Skeletal muscle satellite cell (primary cell): ENCODE results near the gene LRRFIP2. TPM values are rescaled to one million over a fixed set of nuclear protein-coding genes. Genes with fewer than 3 reads are reported as not detected.
"Not testable (repeated sequence)": the region's sequence is repeated elsewhere in the genome, so short reads cannot be mapped to it uniquely, and the experiment has no call there.

Experiments used
- H3K27me3 ChIP-seq: 2 replicates; pipeline ENCODE4 v1.7.0; 2013; ENCODE audit warnings: low read length; ENCODE audit not compliant: control insufficient read depth, insufficient read depth
- H3K36me3 ChIP-seq: 2 replicates; pipeline ENCODE4 v1.7.0; 2013; ENCODE audit warnings: mild to moderate bottlenecking, control low read depth, low read length; ENCODE audit not compliant: insufficient read depth
- H3K4me1 ChIP-seq: 2 replicates; pipeline ENCODE4 v1.7.0; 2013; ENCODE audit warnings: low read length; ENCODE audit not compliant: control insufficient read depth, insufficient read depth
- H3K4me2 ChIP-seq: 2 replicates; pipeline ENCODE4 v1.7.0; 2013; ENCODE audit warnings: mild to moderate bottlenecking, low read length
- H3K4me3 ChIP-seq: 2 replicates; pipeline ENCODE4 v1.7.0; 2013; ENCODE audit warnings: low read length
- H3K9ac ChIP-seq: 2 replicates; pipeline ENCODE4 v1.7.0; 2013; ENCODE audit warnings: mild to moderate bottlenecking, low read depth, low read length, moderate library complexity
- H3K9me3 ChIP-seq: replicated peaks from 2 replicates; pipeline ENCODE4 v1.7.0; 2013; ENCODE audit warnings: mild to moderate bottlenecking, control low read depth, low read length
- total RNA-seq: library from RNA; depleted of rRNA; stranded (reverse); fragments of >200 nt; gene quantifications from 2 replicates; pipeline ENCODE4 v1.2.3, GENCODE V29; 2012; rRNA removed

The LRRFIP2 gene, protein sequence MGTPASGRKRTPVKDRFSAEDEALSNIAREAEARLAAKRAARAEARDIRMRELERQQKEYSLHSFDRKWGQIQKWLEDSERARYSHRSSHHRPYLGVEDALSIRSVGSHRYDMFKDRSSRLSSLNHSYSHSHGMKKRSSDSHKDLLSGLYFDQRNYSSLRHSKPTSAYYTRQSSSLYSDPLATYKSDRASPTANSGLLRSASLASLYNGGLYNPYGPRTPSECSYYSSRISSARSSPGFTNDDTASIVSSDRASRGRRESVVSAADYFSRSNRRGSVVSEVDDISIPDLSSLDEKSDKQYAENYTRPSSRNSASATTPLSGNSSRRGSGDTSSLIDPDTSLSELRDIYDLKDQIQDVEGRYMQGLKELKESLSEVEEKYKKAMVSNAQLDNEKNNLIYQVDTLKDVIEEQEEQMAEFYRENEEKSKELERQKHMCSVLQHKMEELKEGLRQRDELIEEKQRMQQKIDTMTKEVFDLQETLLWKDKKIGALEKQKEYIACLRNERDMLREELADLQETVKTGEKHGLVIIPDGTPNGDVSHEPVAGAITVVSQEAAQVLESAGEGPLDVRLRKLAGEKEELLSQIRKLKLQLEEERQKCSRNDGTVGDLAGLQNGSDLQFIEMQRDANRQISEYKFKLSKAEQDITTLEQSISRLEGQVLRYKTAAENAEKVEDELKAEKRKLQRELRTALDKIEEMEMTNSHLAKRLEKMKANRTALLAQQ
- 29.9 and 32.8 TPM in 2 replicates for total RNA-seq

GRCh38 chr3:37174532-37175126, at the start of gene LRRFIP2:
Gene LRRFIP2, minus strand, starts transcription at chr3:37174582. Its CDS starts 25,599 bp downstream, at chr3:37148983.
- H3K9ac ChIP-seq, result peak within 1 kb of the TSS; percentile 93
- peaks cover 23% of the 10 kb centered on the region for H3K4me1 ChIP-seq
- peak within 1 kb of the TSS; percentile 81 for H3K4me2 ChIP-seq
- peak within 1 kb of the TSS; percentile 98 for H3K4me3 ChIP-seq
- H3K9me3 ChIP-seq, result no peaks in the 10 kb centered on the region
- H3K36me3 ChIP-seq, result peaks cover 26% of the 10 kb centered on the region
- no peaks in the 10 kb centered on the region for H3K27me3 ChIP-seq

DNA sequence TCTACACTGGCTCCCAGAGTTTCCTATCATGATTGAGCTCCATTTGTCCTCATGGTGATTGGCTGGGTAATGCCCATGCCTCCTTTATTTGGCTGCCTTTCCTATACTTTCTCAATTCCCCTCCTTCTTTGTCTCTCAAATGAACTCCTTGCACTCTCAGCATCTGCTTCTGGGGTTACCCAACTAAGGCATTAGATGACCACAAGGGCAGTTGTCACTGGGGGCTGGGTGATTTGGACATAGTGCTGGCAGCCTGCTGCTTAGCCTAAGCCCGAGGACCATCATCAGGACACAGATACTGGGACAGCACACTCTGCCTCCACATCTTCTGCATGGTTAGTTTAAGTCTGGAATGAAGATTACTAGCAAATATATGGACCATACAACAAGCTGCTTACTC, 49.2 kb upstream of the LRRFIP2 start:
- no peaks in the 10 kb centered on the region for H3K9me3 ChIP-seq
- H3K36me3 ChIP-seq, result no peaks in the 10 kb centered on the region
- H3K9ac ChIP-seq, result no peak overlapping the region
- H3K4me1 ChIP-seq, result peaks cover 8% of the 10 kb centered on the region
- H3K4me3 ChIP-seq, result no peak overlapping the region
- no peak overlapping the region for H3K4me2 ChIP-seq
- H3K27me3 ChIP-seq, result peaks cover 17% of the 10 kb centered on the region

DNA sequence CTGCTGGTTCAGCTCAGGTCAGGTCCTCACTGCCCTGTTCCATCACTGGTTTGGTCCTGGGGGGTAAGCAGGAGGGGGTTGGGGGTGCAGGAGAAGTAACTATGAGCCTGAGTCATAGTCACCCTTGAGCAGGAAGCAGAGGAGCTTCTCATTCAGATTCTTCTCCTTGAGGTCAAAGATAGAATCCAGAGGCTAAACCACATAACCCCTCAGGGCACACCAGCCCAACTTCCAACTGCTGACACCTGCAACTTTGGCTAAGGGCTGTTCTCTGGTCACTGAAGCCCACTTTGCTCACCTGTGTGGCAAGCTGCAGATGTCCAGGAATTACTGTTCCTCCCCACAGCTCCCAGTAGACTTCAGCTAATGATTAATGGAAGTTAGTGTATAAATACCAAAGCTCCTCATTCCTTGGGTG, 48.8 kb upstream of the LRRFIP2 start:
- no peaks in the 10 kb centered on the region for H3K36me3 ChIP-seq
- peaks cover 17% of the 10 kb centered on the region for H3K27me3 ChIP-seq
- H3K4me1 ChIP-seq, result peaks cover 8% of the 10 kb centered on the region
- no peak overlapping the region for H3K4me2 ChIP-seq
- no peak overlapping the region for H3K4me3 ChIP-seq
- H3K9me3 ChIP-seq, result no peaks in the 10 kb centered on the region
- H3K9ac ChIP-seq, result no peak overlapping the region

GRCh38 chr3:37222542-37222941, 48.2 kb upstream of the LRRFIP2 start:
- not testable (repeated sequence) for H3K4me3 ChIP-seq, H3K4me2 ChIP-seq, H3K9ac ChIP-seq, H3K36me3 ChIP-seq, H3K9me3 ChIP-seq, H3K4me1 ChIP-seq
- H3K27me3 ChIP-seq, result peaks cover 13% of the 10 kb centered on the region

GRCh38 chr3:37221407-37221806, 47.0 kb upstream of the LRRFIP2 start:
- H3K27me3 ChIP-seq, result peaks cover 11% of the 10 kb centered on the region
- no peak overlapping the region for H3K9ac ChIP-seq
- H3K4me3 ChIP-seq, result no peak overlapping the region
- H3K4me1 ChIP-seq, result peaks cover 8% of the 10 kb centered on the region
- no peaks in the 10 kb centered on the region for H3K9me3 ChIP-seq
- no peak overlapping the region for H3K4me2 ChIP-seq
- no peaks in the 10 kb centered on the region for H3K36me3 ChIP-seq

GRCh38 chr3:37219266-37219665, 44.9 kb upstream of the LRRFIP2 start:
- no peaks in the 10 kb centered on the region for H3K27me3 ChIP-seq
- H3K9me3 ChIP-seq, result no peaks in the 10 kb centered on the region
- no peak overlapping the region for H3K9ac ChIP-seq
- no peak overlapping the region for H3K4me2 ChIP-seq
- peaks cover 8% of the 10 kb centered on the region for H3K4me1 ChIP-seq
- H3K4me3 ChIP-seq, result no peak overlapping the region
- H3K36me3 ChIP-seq, result no peaks in the 10 kb centered on the region

DNA sequence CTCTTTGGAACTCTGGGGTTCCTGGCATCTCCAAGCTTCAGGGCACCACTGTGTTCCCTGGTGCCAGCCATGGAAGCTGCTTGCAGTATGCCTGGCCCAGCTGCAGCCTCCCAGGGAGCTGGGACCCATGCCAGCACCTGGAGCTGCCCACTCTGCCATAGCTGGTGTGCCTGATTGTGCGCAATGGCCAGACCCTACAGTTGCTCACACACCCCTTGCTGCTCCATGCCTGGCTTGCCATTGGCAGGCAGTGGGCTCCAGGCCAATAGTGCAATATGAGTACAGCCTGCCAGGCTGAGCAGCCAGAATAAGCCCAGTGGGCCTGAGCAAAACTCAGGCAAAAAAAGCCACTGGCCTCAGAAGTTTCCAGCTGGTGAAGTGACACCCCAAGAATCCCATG, 43.8 kb upstream of the LRRFIP2 start:
- H3K36me3 ChIP-seq, result no peaks in the 10 kb centered on the region
- no peak overlapping the region for H3K9ac ChIP-seq
- no peak overlapping the region for H3K4me3 ChIP-seq
- H3K4me2 ChIP-seq, result no peak overlapping the region
- peaks cover 8% of the 10 kb centered on the region for H3K4me1 ChIP-seq
- no peaks in the 10 kb centered on the region for H3K27me3 ChIP-seq
- H3K9me3 ChIP-seq, result no peaks in the 10 kb centered on the region

DNA sequence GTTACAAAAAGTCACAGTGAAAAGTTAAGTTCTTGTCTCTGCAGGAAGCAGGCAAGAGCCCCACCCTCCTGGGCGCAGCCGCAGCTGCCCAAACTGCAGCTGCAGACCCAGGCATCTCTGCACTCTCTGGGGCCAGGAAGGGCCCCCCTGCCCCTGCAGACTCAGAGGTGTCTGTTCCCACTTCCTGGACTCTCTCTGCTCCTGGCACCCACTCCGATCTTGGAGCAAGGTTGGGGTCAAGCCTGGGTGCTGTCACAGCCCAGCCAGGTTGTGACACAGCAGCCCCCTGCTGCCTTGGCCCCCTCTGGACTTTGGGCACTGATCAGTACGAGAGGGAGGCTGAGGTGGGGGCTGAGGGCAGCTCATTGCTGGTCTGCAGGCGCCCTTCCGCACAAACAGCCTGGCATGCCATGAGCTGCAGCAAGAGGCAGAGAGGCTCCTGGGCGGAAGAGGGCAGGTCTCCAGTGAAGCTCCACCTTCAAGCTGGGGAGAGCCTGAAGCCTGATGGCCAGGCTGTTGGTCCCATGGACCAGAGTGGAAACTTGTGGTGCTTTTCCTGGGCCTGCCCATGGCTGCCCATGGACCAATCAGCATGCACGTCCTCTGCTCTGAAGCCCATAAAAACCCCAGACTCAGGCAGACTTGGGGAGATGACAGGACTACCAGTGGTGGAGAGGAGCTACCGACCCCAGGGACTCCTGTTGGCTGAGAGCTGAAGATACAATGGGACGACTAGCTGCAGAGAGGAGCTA, 42.9 kb upstream of the LRRFIP2 start:
- H3K36me3 ChIP-seq, result no peaks in the 10 kb centered on the region
- H3K4me2 ChIP-seq, result no peak overlapping the region
- no peaks in the 10 kb centered on the region for H3K9me3 ChIP-seq
- H3K27me3 ChIP-seq, result no peaks in the 10 kb centered on the region
- no peak overlapping the region for H3K4me3 ChIP-seq
- H3K4me1 ChIP-seq, result peaks cover 4% of the 10 kb centered on the region
- H3K9ac ChIP-seq, result no peak overlapping the region

GRCh38 chr3:37216597-37217097, 42.3 kb upstream of the LRRFIP2 start:
- Histone ChIP-seq H3K4me2 (no peak overlapping the region), H3K9me3 (no peaks in the 10 kb centered on the region), H3K36me3 (no peaks in the 10 kb centered on the region), H3K27me3 (no peaks in the 10 kb centered on the region), H3K4me3 (no peak overlapping the region), H3K9ac (no peak overlapping the region), H3K4me1 (peaks cover 4% of the 10 kb centered on the region)

GRCh38 chr3:37214076-37214475, 39.7 kb upstream of the LRRFIP2 start:
- Histone ChIP-seq H3K27me3 (no peaks in the 10 kb centered on the region), H3K36me3 (no peaks in the 10 kb centered on the region)

GRCh38 chr3:37210230-37210629, 35.8 kb upstream of the LRRFIP2 start:
- Histone ChIP-seq H3K4me1 (peaks cover 19% of the 10 kb centered on the region), H3K27me3 (no peaks in the 10 kb centered on the region), H3K36me3 (no peaks in the 10 kb centered on the region), H3K9ac (no peak overlapping the region), H3K4me3 (no peak overlapping the region), H3K4me2 (no peak overlapping the region), H3K9me3 (peaks cover 2% of the 10 kb centered on the region)

More at GRCh38 chr3:37214076-37214475, 39.7 kb upstream of the LRRFIP2 start:
- Histone ChIP-seq H3K4me2 (no peak overlapping the region), H3K4me1 (peaks cover 7% of the 10 kb centered on the region), H3K9ac (no peak overlapping the region), H3K9me3 (peaks cover 2% of the 10 kb centered on the region), H3K4me3 (no peak overlapping the region)
